GM12892 (cell line): ENCODE measurements around the gene NOX4.
"Not testable (repeated sequence)": the region's sequence is repeated elsewhere in the genome, so short reads cannot be mapped to it uniquely, and the experiment has no call there.

Experiments used
- POLR2A ChIP-seq: IDR thresholded peaks from 2 replicates; pipeline ENCODE4 v1.6.1; 2011; ENCODE audit warnings: low read depth, low read length, control low read depth
- POLR2AphosphoS5 ChIP-seq: IDR thresholded peaks from 2 replicates; pipeline ENCODE4 v1.6.1; 2011; ENCODE audit warnings: low read depth, low read length, control low read depth
- TAF1 ChIP-seq: IDR thresholded peaks from 2 replicates; pipeline ENCODE4 v1.6.1; 2011; ENCODE audit warnings: low read depth, mild to moderate bottlenecking, control low read depth, low read length, borderline replicate concordance

DNA sequence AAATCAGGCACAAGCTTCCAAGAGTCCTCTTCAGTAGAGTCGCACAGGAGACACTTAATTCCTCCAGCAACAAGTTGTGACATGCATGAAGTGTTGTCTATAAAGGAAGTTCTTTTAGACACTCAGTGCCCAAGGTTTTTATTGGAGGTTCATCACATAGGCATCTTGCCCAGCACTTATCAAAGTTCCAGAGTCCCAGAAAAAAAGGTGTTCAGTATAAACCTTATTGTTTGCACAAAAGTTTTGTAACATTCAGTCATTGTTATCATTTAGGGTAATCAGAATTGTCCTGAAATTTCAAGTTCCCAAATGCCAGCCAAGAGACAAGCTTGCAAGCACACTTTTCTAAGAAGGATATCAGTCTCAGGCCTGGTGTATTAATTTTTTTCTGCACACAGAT lies 182.9 kb downstream of the NOX4 start:
- TF ChIP-seq POLR2AphosphoS5, POLR2A, TAF1: not testable (repeated sequence)
